IPS-15b (cell line): ENCODE measurements around the gene EDC3.

ENCODE experiments used
- H3K27me3 ChIP-seq: one replicate; pipeline ENCODE4 v1.6.1; 2013; ENCODE audit warnings: low read length; ENCODE audit not compliant: control insufficient read depth, insufficient read depth
- H3K36me3 ChIP-seq: one replicate; pipeline ENCODE4 v1.6.1; 2013; ENCODE audit warnings: low read length; ENCODE audit not compliant: control insufficient read depth, insufficient read depth
- H3K4me1 ChIP-seq: one replicate; pipeline ENCODE4 v1.6.1; 2013; ENCODE audit warnings: mild to moderate bottlenecking, low read length; ENCODE audit not compliant: control insufficient read depth, insufficient read depth
- H3K4me3 ChIP-seq: one replicate; pipeline ENCODE4 v1.5.1; 2013; ENCODE audit warnings: low read depth, low read length
- H3K9ac ChIP-seq: one replicate; pipeline ENCODE4 v1.6.1; 2013; ENCODE audit warnings: low read depth, mild to moderate bottlenecking, low read length
- H3K9me3 ChIP-seq: one replicate; pipeline ENCODE4 v1.6.1; 2013; ENCODE audit warnings: mild to moderate bottlenecking, low read length; ENCODE audit not compliant: control insufficient read depth, insufficient read depth

The EDC3 gene

GRCh38 chr15:74696808-74697207 is 984 bp upstream of the EDC3 start:
- no peak overlapping the region for H3K9ac ChIP-seq
- H3K9me3 ChIP-seq, result no peaks in the 10 kb centered on the region
- H3K27me3 ChIP-seq, result no peaks in the 10 kb centered on the region
- H3K4me1 ChIP-seq, result peaks cover 4% of the 10 kb centered on the region
- peak overlapping the region; percentile 95 for H3K4me3 ChIP-seq
- H3K36me3 ChIP-seq, result no peaks in the 10 kb centered on the region

GRCh38 chr15:74696398-74696729 is 540 bp upstream of the EDC3 start:
- Histone ChIP-seq H3K9ac (peak overlapping the region; percentile 29), H3K27me3 (no peaks in the 10 kb centered on the region), H3K4me3 (peak overlapping the region; percentile 95), H3K36me3 (no peaks in the 10 kb centered on the region), H3K9me3 (no peaks in the 10 kb centered on the region), H3K4me1 (peaks cover 4% of the 10 kb centered on the region)

- no peaks in the 10 kb centered on the region for H3K27me3 ChIP-seq
- H3K9me3 ChIP-seq, result no peaks in the 10 kb centered on the region
- no peak overlapping the region for H3K4me3 ChIP-seq
- H3K9ac ChIP-seq, result no peak overlapping the region
- peaks cover 4% of the 10 kb centered on the region for H3K4me1 ChIP-seq
- no peaks in the 10 kb centered on the region for H3K36me3 ChIP-seq
These were observed 3.5 kb downstream of the EDC3 start for GRCh38 chr15:74692327-74692726.

- peaks cover 3% of the 10 kb centered on the region for H3K36me3 ChIP-seq
- no peaks in the 10 kb centered on the region for H3K27me3 ChIP-seq
- H3K4me3 ChIP-seq, result no peak overlapping the region
- H3K9me3 ChIP-seq, result no peaks in the 10 kb centered on the region
- no peaks in the 10 kb centered on the region for H3K4me1 ChIP-seq
- no peak overlapping the region for H3K9ac ChIP-seq
These were observed 12.1 kb downstream of the EDC3 start for GRCh38 chr15:74683758-74684157.

GRCh38 chr15:74682954-74683353 is 12.9 kb downstream of the EDC3 start:
- H3K36me3 ChIP-seq, result peaks cover 3% of the 10 kb centered on the region
- no peaks in the 10 kb centered on the region for H3K9me3 ChIP-seq
- H3K4me3 ChIP-seq, result no peak overlapping the region
- H3K27me3 ChIP-seq, result no peaks in the 10 kb centered on the region
- no peaks in the 10 kb centered on the region for H3K4me1 ChIP-seq
- H3K9ac ChIP-seq, result no peak overlapping the region

- Histone ChIP-seq H3K4me1 (no peaks in the 10 kb centered on the region), H3K4me3 (no peak overlapping the region), H3K9me3 (no peaks in the 10 kb centered on the region), H3K27me3 (no peaks in the 10 kb centered on the region), H3K36me3 (no peaks in the 10 kb centered on the region), H3K9ac (no peak overlapping the region)
These were observed 15.4 kb downstream of the EDC3 start for GRCh38 chr15:74680456-74680855.

- H3K4me1 ChIP-seq, result no peaks in the 10 kb centered on the region
- no peaks in the 10 kb centered on the region for H3K27me3 ChIP-seq
- H3K9me3 ChIP-seq, result no peaks in the 10 kb centered on the region
- peaks cover 5% of the 10 kb centered on the region for H3K36me3 ChIP-seq
- H3K4me3 ChIP-seq, result no peak overlapping the region
- H3K9ac ChIP-seq, result no peak overlapping the region
These were observed 19.0 kb downstream of the EDC3 start for GRCh38 chr15:74676801-74677200.

- Histone ChIP-seq H3K9ac (no peak overlapping the region), H3K4me3 (no peak overlapping the region), H3K36me3 (peaks cover 14% of the 10 kb centered on the region), H3K9me3 (no peaks in the 10 kb centered on the region), H3K27me3 (no peaks in the 10 kb centered on the region), H3K4me1 (no peaks in the 10 kb centered on the region)
These were observed 21.7 kb downstream of the EDC3 start for GRCh38 chr15:74674161-74674560.

- no peak overlapping the region for H3K9ac ChIP-seq
- no peaks in the 10 kb centered on the region for H3K4me1 ChIP-seq
- H3K36me3 ChIP-seq, result peaks cover 14% of the 10 kb centered on the region
- H3K9me3 ChIP-seq, result no peaks in the 10 kb centered on the region
- H3K4me3 ChIP-seq, result no peak overlapping the region
- no peaks in the 10 kb centered on the region for H3K27me3 ChIP-seq
These were observed 26.2 kb downstream of the EDC3 start for GRCh38 chr15:74669627-74670026.

- no peak overlapping the region for H3K9ac ChIP-seq
- H3K27me3 ChIP-seq, result no peaks in the 10 kb centered on the region
- no peaks in the 10 kb centered on the region for H3K9me3 ChIP-seq
- H3K4me3 ChIP-seq, result no peak overlapping the region
- H3K4me1 ChIP-seq, result peaks cover 4% of the 10 kb centered on the region
- peaks cover 11% of the 10 kb centered on the region for H3K36me3 ChIP-seq
These were observed 27.8 kb downstream of the EDC3 start for GRCh38 chr15:74667975-74668374.

- no peak overlapping the region for H3K9ac ChIP-seq
- peaks cover 4% of the 10 kb centered on the region for H3K4me1 ChIP-seq
- no peaks in the 10 kb centered on the region for H3K9me3 ChIP-seq
- no peaks in the 10 kb centered on the region for H3K27me3 ChIP-seq
- H3K36me3 ChIP-seq, result no peaks in the 10 kb centered on the region
- no peak overlapping the region for H3K4me3 ChIP-seq
These were observed 31.2 kb downstream of the EDC3 start for GRCh38 chr15:74664670-74665069.

GRCh38 chr15:74664028-74664616 is 31.7 kb downstream of the EDC3 start:
- Histone ChIP-seq H3K9ac (no peak overlapping the region), H3K36me3 (no peaks in the 10 kb centered on the region), H3K4me3 (no peak overlapping the region), H3K27me3 (no peaks in the 10 kb centered on the region), H3K9me3 (no peaks in the 10 kb centered on the region), H3K4me1 (peaks cover 4% of the 10 kb centered on the region)
